CD4-positive, alpha-beta memory T cell (primary cell): ENCODE measurements around the gene UNC79. TPM values are rescaled to one million over a fixed set of nuclear protein-coding genes. Genes with fewer than 3 reads are reported as not detected.

ENCODE experiments used
- CTCF ChIA-PET: fragments of 350-600 bp; sonication (Branson Sonifier 250); formaldehyde crosslinking; loops from one replicate; lab custom pipeline; 2021; ENCODE audit warnings: inconsistent platforms; ENCODE audit not compliant: partially characterized antibody; lab: Charles Lee
- POLR2A ChIA-PET: fragments of 350-600 bp; sonication (Branson Sonifier 250); formaldehyde crosslinking; loops from one replicate; lab custom pipeline; 2021; ENCODE audit not compliant: partially characterized antibody; lab: Charles Lee
- DNase-seq, 5 donors: peaks; one replicate each; pipeline versions ENCODE4 v3.0.0 to v3.0.0-alpha.2; 2020 to 2022; ENCODE audit warnings: mixed read lengths in 1 of 5
- H3K27ac ChIP-seq: one replicate; pipeline ENCODE4 v1.7.0; 2013; ENCODE audit warnings: low read depth, low read length
- H3K27me3 ChIP-seq: 2 replicates; pipeline ENCODE4 v1.7.0; 2013; ENCODE audit warnings: mild to moderate bottlenecking, low read length, moderate library complexity; ENCODE audit not compliant: insufficient read depth
- H3K36me3 ChIP-seq: 2 replicates; pipeline ENCODE4 v1.7.0; 2013; ENCODE audit warnings: mild to moderate bottlenecking, low read length, moderate library complexity; ENCODE audit not compliant: insufficient read depth
- H3K4me1 ChIP-seq: 2 replicates; pipeline ENCODE4 v1.7.0; 2013; ENCODE audit warnings: mild to moderate bottlenecking, low read length, moderate library complexity; ENCODE audit not compliant: insufficient read depth
- H3K4me3 ChIP-seq, 2 donors: one replicate each; pipeline ENCODE4 v1.7.0; 2013; ENCODE audit warnings: low read length in 2 of 2, mild to moderate bottlenecking in 1 of 2
- H3K9me3 ChIP-seq, 2 donors: one replicate each; pipeline ENCODE4 v1.7.0; 2013; ENCODE audit warnings: low read length in 2 of 2, control low read depth in 1 of 2; ENCODE audit not compliant: control insufficient read depth in 1 of 2
- H3K27ac Mint-ChIP-seq, 7 donors: one replicate each; pipeline ENCODE4 v1.8.0; 2020 to 2021; ENCODE audit warnings: mixed read lengths in 7 of 7, mild to moderate bottlenecking in 6 of 7, inconsistent platforms in 3 of 7, moderate library complexity in 3 of 7
- H3K27me3 Mint-ChIP-seq, 2 donors: one replicate each; pipeline ENCODE4 v1.8.0; 2020 to 2021; ENCODE audit warnings: mixed read lengths in 2 of 2
- H3K36me3 Mint-ChIP-seq, 2 donors: one replicate each; pipeline ENCODE4 v1.8.0; 2020 to 2021; ENCODE audit warnings: mixed read lengths in 2 of 2, inconsistent platforms in 1 of 2, mild to moderate bottlenecking in 1 of 2
- H3K4me1 Mint-ChIP-seq, 4 donors: one replicate each; pipeline ENCODE4 v1.8.0; 2020 to 2021; ENCODE audit warnings: mixed read lengths in 4 of 4, mild to moderate bottlenecking in 1 of 4
- H3K4me3 Mint-ChIP-seq, 8 donors: one replicate each; pipeline ENCODE4 v1.8.0; 2020 to 2021; ENCODE audit warnings: mixed read lengths in 8 of 8, mild to moderate bottlenecking in 7 of 8, moderate library complexity in 6 of 8, inconsistent platforms in 3 of 8
- H3K9me3 Mint-ChIP-seq, 8 donors: one replicate each; pipeline ENCODE4 v1.8.0; 2020 to 2021; ENCODE audit warnings: mixed read lengths in 8 of 8, mild to moderate bottlenecking in 5 of 8, inconsistent platforms in 3 of 8, moderate library complexity in 1 of 8
- intact Hi-C: fragments of 100-400 bp; cut with micrococcal nuclease; formaldehyde crosslinking; loops from one replicate; pipeline ENCODE4 v1.15.1; 2023
- polyA plus RNA-seq, 2 donors: library from polyadenylated mRNA; unstranded; fragments of 300-500 nt; fragmentation: Illumina TruSeq; gene quantifications; one replicate each; pipeline ENCODE4 v1.2.3, GENCODE V29; 2021
- total RNA-seq, 2 experiments: library from RNA; stranded (reverse); gene quantifications; one replicate each; pipeline ENCODE4 v1.2.3, GENCODE V29; 2021

UNC79 gene
- total and polyA plus RNA-seq, 4 experiments from 2014 or later: 0.03 to 0.06 TPM; not detected in 2

- Histone ChIP-seq H3K4me3 (no peak overlapping the region), H3K4me1 (no peaks in the 10 kb centered on the region), H3K36me3 (no peaks in the 10 kb centered on the region), H3K27ac (no peak overlapping the region), H3K27me3 (no peaks in the 10 kb centered on the region), H3K9me3 (no peaks in the 10 kb centered on the region)
- intact Hi-C loops: no loop called here
- ChIA-PET CTCF (no interaction called here), POLR2A (no interaction called here)
- Mint-ChIP-seq H3K36me3 (no peaks in the 10 kb centered on the region), H3K27ac (no peak overlapping the region), H3K4me1 (no peaks in the 10 kb centered on the region), H3K27me3 (peaks cover 24 to 25% of the 10 kb centered on the region in 2 donors), H3K9me3 (peaks cover 0 to 4% (median 0%) of the 10 kb centered on the region in 8 donors), H3K4me3 (no peak overlapping the region)
- DNase-seq: no peak
Measured at GRCh38 chr14:93688820-93689219, 258.1 kb downstream of the UNC79 start.

GRCh38 chr14:93690146-93690545 lies 259.4 kb downstream of the UNC79 start:
- Mint-ChIP-seq H3K4me3 (no peak overlapping the region), H3K36me3 (no peaks in the 10 kb centered on the region), H3K27ac (no peak overlapping the region), H3K4me1 (no peaks in the 10 kb centered on the region), H3K27me3 (peaks cover 24% of the 10 kb centered on the region in 2 donors), H3K9me3 (peaks cover 0 to 4% (median 1%) of the 10 kb centered on the region in 8 donors)
- intact Hi-C loops: no loop called here
- Histone ChIP-seq H3K27me3 (no peaks in the 10 kb centered on the region), H3K36me3 (no peaks in the 10 kb centered on the region), H3K4me3 (no peak overlapping the region), H3K9me3 (no peaks in the 10 kb centered on the region), H3K27ac (no peak overlapping the region), H3K4me1 (no peaks in the 10 kb centered on the region)
- POLR2A ChIA-PET: no interaction called here
- no peak for DNase-seq
- CTCF ChIA-PET: no interaction called here

GRCh38 chr14:93691042-93691780 lies 260.5 kb downstream of the UNC79 start:
- Histone ChIP-seq H3K9me3 (no peaks in the 10 kb centered on the region), H3K4me3 (no peak overlapping the region), H3K4me1 (no peaks in the 10 kb centered on the region), H3K27ac (no peak overlapping the region), H3K36me3 (no peaks in the 10 kb centered on the region), H3K27me3 (no peaks in the 10 kb centered on the region)
- H3K27me3 Mint-ChIP-seq: peaks cover 19 to 22% of the 10 kb centered on the region in 2 donors
- intact Hi-C loops: no loop called here
- no peaks in the 10 kb centered on the region for H3K36me3 Mint-ChIP-seq
- peaks cover 0 to 4% (median 1%) of the 10 kb centered on the region in 8 donors for H3K9me3 Mint-ChIP-seq
- no peak overlapping the region for H3K4me3 Mint-ChIP-seq
- DNase-seq: no peak
- ChIA-PET CTCF (no interaction called here), POLR2A (no interaction called here)
- no peaks in the 10 kb centered on the region for H3K4me1 Mint-ChIP-seq
- peak overlapping the region in 1 of 7 donors; percentile 25 for H3K27ac Mint-ChIP-seq

- Mint-ChIP-seq H3K27ac (no peak overlapping the region), H3K4me3 (no peak overlapping the region), H3K9me3 (peaks cover 0 to 15% (median 7%) of the 10 kb centered on the region in 8 donors), H3K36me3 (no peaks in the 10 kb centered on the region), H3K4me1 (no peaks in the 10 kb centered on the region), H3K27me3 (peaks cover 11 to 12% of the 10 kb centered on the region in 2 donors)
- no peak for DNase-seq
- intact Hi-C loops: no loop called here
- Histone ChIP-seq H3K4me3 (no peak overlapping the region), H3K36me3 (no peaks in the 10 kb centered on the region), H3K27ac (no peak overlapping the region), H3K9me3 (no peaks in the 10 kb centered on the region), H3K27me3 (no peaks in the 10 kb centered on the region), H3K4me1 (no peaks in the 10 kb centered on the region)
- CTCF ChIA-PET: no interaction called here
- POLR2A ChIA-PET: no interaction called here
Measured at GRCh38 chr14:93693914-93694313, 263.2 kb downstream of the UNC79 start.

GRCh38 chr14:93700928-93701327 lies 270.2 kb downstream of the UNC79 start:
- CTCF ChIA-PET: no interaction called here
- H3K36me3 Mint-ChIP-seq: no peaks in the 10 kb centered on the region
- no peak overlapping the region for H3K4me3 ChIP-seq
- intact Hi-C loops: no loop called here
- H3K36me3 ChIP-seq: no peaks in the 10 kb centered on the region
- H3K4me1 Mint-ChIP-seq: no peaks in the 10 kb centered on the region
- no peaks in the 10 kb centered on the region for H3K9me3 ChIP-seq
- no peaks in the 10 kb centered on the region for H3K4me1 ChIP-seq
- peaks cover 8 to 46% (median 22%) of the 10 kb centered on the region in 8 donors for H3K9me3 Mint-ChIP-seq
- H3K27ac Mint-ChIP-seq: no peak overlapping the region
- no peak for DNase-seq
- H3K4me3 Mint-ChIP-seq: no peak overlapping the region
- H3K27me3 ChIP-seq: no peaks in the 10 kb centered on the region
- no peak overlapping the region for H3K27ac ChIP-seq
- POLR2A ChIA-PET: no interaction called here
- peaks cover 11 to 16% of the 10 kb centered on the region in 2 donors for H3K27me3 Mint-ChIP-seq

GRCh38 chr14:93701562-93701961 lies 270.8 kb downstream of the UNC79 start:
- POLR2A ChIA-PET: no interaction called here

GRCh38 chr14:93702946-93703345 lies 272.2 kb downstream of the UNC79 start:
- no peak for DNase-seq
- no peaks in the 10 kb centered on the region for H3K9me3 ChIP-seq
- Mint-ChIP-seq H3K36me3 (no peaks in the 10 kb centered on the region), H3K27ac (no peak overlapping the region), H3K27me3 (peaks cover 11 to 18% of the 10 kb centered on the region in 2 donors), H3K4me3 (no peak overlapping the region), H3K4me1 (no peaks in the 10 kb centered on the region), H3K9me3 (peaks cover 3 to 34% (median 21%) of the 10 kb centered on the region in 8 donors)
- no peaks in the 10 kb centered on the region for H3K4me1 ChIP-seq
- ChIA-PET CTCF (no interaction called here), POLR2A (no interaction called here)
- H3K36me3 ChIP-seq: no peaks in the 10 kb centered on the region
- intact Hi-C loops: no loop called here
- no peaks in the 10 kb centered on the region for H3K27me3 ChIP-seq
- no peak overlapping the region for H3K4me3 ChIP-seq
- H3K27ac ChIP-seq: no peak overlapping the region

More at GRCh38 chr14:93701562-93701961, 270.8 kb downstream of the UNC79 start:
- H3K36me3 ChIP-seq: no peaks in the 10 kb centered on the region
- Mint-ChIP-seq H3K27me3 (peaks cover 11 to 18% of the 10 kb centered on the region in 2 donors), H3K9me3 (peaks cover 7 to 43% (median 22%) of the 10 kb centered on the region in 8 donors), H3K4me1 (no peaks in the 10 kb centered on the region), H3K27ac (no peak overlapping the region), H3K4me3 (no peak overlapping the region), H3K36me3 (no peaks in the 10 kb centered on the region)
- H3K4me1 ChIP-seq: no peaks in the 10 kb centered on the region
- CTCF ChIA-PET: no interaction called here
- intact Hi-C loops: no loop called here
- no peaks in the 10 kb centered on the region for H3K9me3 ChIP-seq
- H3K27me3 ChIP-seq: no peaks in the 10 kb centered on the region
- H3K27ac ChIP-seq: no peak overlapping the region
- no peak for DNase-seq
- no peak overlapping the region for H3K4me3 ChIP-seq
